Suprapubic skin (tissue), 4 donors: ENCODE results near the gene ANKRD13D. TPM values are rescaled to one million over a fixed set of nuclear protein-coding genes. Genes with fewer than 3 reads are reported as not detected.

Source experiments
- DNase-seq, 2 donors: peaks; one replicate each; pipeline ENCODE4 v3.0.0-alpha.2; 2019; ENCODE audit warnings: low spot score in 2 of 2
- H3K27ac ChIP-seq: fragments of 200-600 bp; sonication (generic); one replicate; pipeline ENCODE4 v1.5.1; 2019
- H3K27me3 ChIP-seq: fragments of 200-600 bp; sonication (generic); one replicate; pipeline ENCODE4 v1.5.1; 2019
- H3K36me3 ChIP-seq: fragments of 200-600 bp; sonication (generic); one replicate; pipeline ENCODE4 v1.5.1; 2019
- H3K4me1 ChIP-seq: fragments of 200-600 bp; sonication (generic); one replicate; pipeline ENCODE4 v1.5.1; 2019
- H3K4me3 ChIP-seq: fragments of 200-600 bp; sonication (generic); one replicate; pipeline ENCODE4 v1.5.1; 2019; ENCODE audit warnings: mild to moderate bottlenecking
- H3K9me3 ChIP-seq: fragments of 200-600 bp; sonication (generic); one replicate; pipeline ENCODE4 v1.5.1; 2019
- EP300 ChIP-seq: sonication (generic); formaldehyde crosslinking; IDR thresholded peaks from one replicate; pipeline ENCODE4 v1.6.1; 2017; ENCODE audit warnings: antibody characterized with exemption
- POLR2A ChIP-seq, 2 donors: fragments of 450-650 bp; IDR thresholded peaks; one replicate each; pipeline ENCODE4 v1.6.1; 2017; ENCODE audit warnings: antibody characterized with exemption in 2 of 2, mild to moderate bottlenecking in 2 of 2, moderate library complexity in 2 of 2
- POLR2AphosphoS5 ChIP-seq, 3 donors: sonication (generic); formaldehyde crosslinking; IDR thresholded peaks; one replicate each; pipeline ENCODE4 v1.6.1; 2017; ENCODE audit warnings: antibody characterized with exemption in 3 of 3
- whole genome bisulfite sequencing: methylation state at CpG from one replicate; pipeline ENCODE4 v1.1.5; 2018; 5-methylcytosine and 5-hydroxymethylcytosine counted together
- total RNA-seq, 4 donors: library from RNA; depleted of rRNA; stranded (reverse); fragments of >200 nt; gene quantifications; one replicate each; pipeline ENCODE4 v1.1.0, GENCODE V29; 2016
- TF ChIP-seq, protein P1 (sequence below), 2 donors: fragments of 200-600 bp in 1 of 2; fragments of 450-650 bp in 1 of 2; sonication (generic) in 1 of 2; IDR thresholded peaks; one replicate each; pipeline ENCODE4 v1.5.1; 2016 to 2019; ENCODE audit warnings: antibody characterized with exemption in 2 of 2, mild to moderate bottlenecking in 1 of 2, moderate library complexity in 1 of 2

ANKRD13D gene
- total RNA-seq, 4 donors from 2014 or later, result 55.7 to 154 (median 77.2) TPM

DNA sequence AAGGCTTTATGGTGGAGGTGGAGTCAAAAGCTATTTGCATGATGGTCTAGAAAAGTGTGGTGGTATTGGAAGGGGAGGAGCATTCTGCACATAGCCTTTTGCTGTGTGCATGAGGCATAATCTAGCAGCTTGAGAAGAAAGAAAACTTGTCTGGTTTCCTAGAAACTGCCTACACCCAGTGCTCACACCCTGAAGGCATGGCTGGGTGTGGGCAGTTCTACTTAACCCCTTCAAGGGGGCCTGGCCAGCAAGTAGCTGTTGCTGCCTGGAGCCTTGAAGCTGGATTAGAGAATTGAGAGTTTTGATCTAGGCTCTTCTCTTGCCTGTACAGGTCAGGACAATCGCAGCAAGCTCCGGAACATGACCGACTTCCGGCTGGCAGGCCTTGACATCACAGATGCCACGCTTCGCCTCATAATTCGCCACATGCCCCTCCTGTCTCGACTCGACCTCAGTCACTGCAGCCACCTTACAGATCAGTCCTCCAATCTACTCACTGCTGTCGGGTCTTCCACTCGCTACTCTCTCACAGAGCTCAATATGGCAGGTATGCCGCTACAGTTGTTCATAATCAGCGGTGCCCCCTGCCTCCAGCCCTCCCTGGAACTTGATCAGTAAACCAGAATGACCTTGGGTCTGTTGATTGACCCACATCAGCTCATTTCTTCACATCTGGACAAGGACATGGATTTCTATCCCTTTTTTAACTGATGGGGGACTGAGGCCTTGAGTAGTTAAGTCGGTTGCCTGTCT lies 35.1 kb upstream of the ANKRD13D start:
- Histone ChIP-seq H3K27ac (peak overlapping the region; percentile 73), H3K36me3 (peaks cover 76% of the 10 kb centered on the region), H3K9me3 (no peaks in the 10 kb centered on the region), H3K4me3 (no peak overlapping the region), H3K27me3 (no peaks in the 10 kb centered on the region), H3K4me1 (peaks cover 59% of the 10 kb centered on the region)
- no peak for DNase-seq
- no peak for TF ChIP-seq POLR2A (IDR thresholded peaks at IDR 0.05)
- no peak for TF ChIP-seq EP300
- no peak for TF ChIP-seq POLR2AphosphoS5 (IDR thresholded peaks at IDR 0.05)
- TF ChIP-seq, protein P1, sequence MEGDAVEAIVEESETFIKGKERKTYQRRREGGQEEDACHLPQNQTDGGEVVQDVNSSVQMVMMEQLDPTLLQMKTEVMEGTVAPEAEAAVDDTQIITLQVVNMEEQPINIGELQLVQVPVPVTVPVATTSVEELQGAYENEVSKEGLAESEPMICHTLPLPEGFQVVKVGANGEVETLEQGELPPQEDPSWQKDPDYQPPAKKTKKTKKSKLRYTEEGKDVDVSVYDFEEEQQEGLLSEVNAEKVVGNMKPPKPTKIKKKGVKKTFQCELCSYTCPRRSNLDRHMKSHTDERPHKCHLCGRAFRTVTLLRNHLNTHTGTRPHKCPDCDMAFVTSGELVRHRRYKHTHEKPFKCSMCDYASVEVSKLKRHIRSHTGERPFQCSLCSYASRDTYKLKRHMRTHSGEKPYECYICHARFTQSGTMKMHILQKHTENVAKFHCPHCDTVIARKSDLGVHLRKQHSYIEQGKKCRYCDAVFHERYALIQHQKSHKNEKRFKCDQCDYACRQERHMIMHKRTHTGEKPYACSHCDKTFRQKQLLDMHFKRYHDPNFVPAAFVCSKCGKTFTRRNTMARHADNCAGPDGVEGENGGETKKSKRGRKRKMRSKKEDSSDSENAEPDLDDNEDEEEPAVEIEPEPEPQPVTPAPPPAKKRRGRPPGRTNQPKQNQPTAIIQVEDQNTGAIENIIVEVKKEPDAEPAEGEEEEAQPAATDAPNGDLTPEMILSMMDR (IDR thresholded peaks at IDR 0.05), result no peak
- 76% methylated on average over 13 of the region's 14 CpGs for WGBS

DNA sequence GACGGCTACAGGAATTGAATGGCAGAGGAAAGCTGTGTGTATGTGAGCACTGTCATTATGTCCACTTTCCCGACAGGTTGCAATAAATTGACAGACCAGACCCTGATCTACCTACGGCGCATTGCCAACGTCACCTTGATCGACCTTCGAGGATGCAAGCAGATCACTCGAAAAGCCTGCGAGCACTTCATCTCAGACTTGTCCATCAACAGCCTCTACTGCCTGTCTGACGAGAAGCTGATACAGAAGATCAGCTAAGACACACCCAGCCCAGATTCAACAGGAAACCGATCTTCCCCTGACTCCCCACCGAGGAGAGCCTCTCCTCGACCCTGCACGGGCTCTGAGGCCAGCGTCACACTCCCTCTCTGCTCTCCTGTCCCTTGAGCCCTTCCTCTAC lies 34.3 kb upstream of the ANKRD13D start:
- TF ChIP-seq POLR2A (IDR thresholded peaks at IDR 0.05), result no peak
- no peak for TF ChIP-seq EP300
- TF ChIP-seq, protein P1 (IDR thresholded peaks at IDR 0.05), result no peak
- TF ChIP-seq POLR2AphosphoS5 (IDR thresholded peaks at IDR 0.05), result no peak
- H3K9me3 ChIP-seq, result no peaks in the 10 kb centered on the region
- no peak overlapping the region for H3K4me3 ChIP-seq
- H3K27ac ChIP-seq, result peak overlapping the region; percentile 41
- H3K4me1 ChIP-seq, result peaks cover 54% of the 10 kb centered on the region
- WGBS, result 64% methylated on average over 15 of the region's 15 CpGs
- peak in 1 of 2 donors; percentile 41 for DNase-seq
- no peaks in the 10 kb centered on the region for H3K27me3 ChIP-seq
- H3K36me3 ChIP-seq, result peaks cover 69% of the 10 kb centered on the region

DNA sequence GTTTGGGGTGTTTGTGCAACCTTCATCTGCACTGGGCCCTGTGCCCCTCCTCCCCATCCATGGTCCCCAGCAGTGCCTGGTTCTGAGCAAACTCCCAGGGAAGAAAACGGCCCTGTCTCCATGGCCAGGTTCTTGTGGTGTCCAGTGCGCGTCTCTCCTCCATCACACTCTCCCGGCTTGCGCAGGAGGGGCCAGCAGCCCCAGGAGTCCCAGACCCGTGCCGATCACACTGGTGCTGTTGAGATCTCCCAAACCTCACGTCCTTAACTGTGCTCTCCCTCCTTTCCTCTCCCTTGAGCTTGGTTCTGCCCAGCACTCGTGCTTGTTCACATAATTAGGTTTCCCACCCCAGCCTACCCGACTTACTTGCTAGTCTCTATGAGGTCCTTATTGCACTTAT lies 33.8 kb upstream of the ANKRD13D start:
- Histone ChIP-seq H3K4me1 (peaks cover 52% of the 10 kb centered on the region), H3K36me3 (peaks cover 63% of the 10 kb centered on the region), H3K4me3 (no peak overlapping the region), H3K27ac (no peak overlapping the region), H3K27me3 (no peaks in the 10 kb centered on the region), H3K9me3 (no peaks in the 10 kb centered on the region)
- DNase-seq, result no peak
- TF ChIP-seq POLR2AphosphoS5 (IDR thresholded peaks at IDR 0.05) (no peak), POLR2A (IDR thresholded peaks at IDR 0.05) (no peak), EP300 (no peak)
- TF ChIP-seq, protein P1 (IDR thresholded peaks at IDR 0.05), result no peak
- 86% methylated on average over 10 of the region's 10 CpGs for WGBS

DNA sequence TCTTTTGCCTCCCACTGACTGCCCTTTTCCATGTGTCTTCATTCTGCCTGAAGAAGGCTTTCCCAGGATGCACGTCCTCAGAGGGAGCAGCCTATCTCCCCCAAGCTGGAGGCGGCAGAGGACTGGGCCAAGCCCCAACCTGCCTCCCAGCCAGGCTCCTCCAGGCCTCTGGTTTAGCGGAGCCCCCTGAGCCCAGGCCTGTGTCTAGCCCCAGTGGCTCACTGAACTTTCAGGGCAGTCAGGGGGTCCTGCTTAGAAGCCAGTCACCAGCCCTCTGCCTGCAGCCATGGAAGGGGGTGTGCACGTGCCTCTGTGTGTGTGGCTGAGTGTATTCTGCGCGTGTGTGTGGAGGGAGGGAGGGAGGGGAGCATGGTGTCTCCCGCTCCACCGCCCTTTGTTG lies 33.2 kb upstream of the ANKRD13D start:
- Histone ChIP-seq H3K27me3 (no peaks in the 10 kb centered on the region), H3K36me3 (peaks cover 58% of the 10 kb centered on the region), H3K4me3 (no peak overlapping the region), H3K9me3 (no peaks in the 10 kb centered on the region), H3K4me1 (peaks cover 47% of the 10 kb centered on the region), H3K27ac (no peak overlapping the region)
- WGBS, result 75% methylated on average over 8 of the region's 8 CpGs
- DNase-seq, result no peak
- no peak for TF ChIP-seq EP300
- TF ChIP-seq, protein P1 (IDR thresholded peaks at IDR 0.05), result no peak
- TF ChIP-seq POLR2AphosphoS5 (IDR thresholded peaks at IDR 0.05), result no peak
- TF ChIP-seq POLR2A (IDR thresholded peaks at IDR 0.05), result no peak

DNA sequence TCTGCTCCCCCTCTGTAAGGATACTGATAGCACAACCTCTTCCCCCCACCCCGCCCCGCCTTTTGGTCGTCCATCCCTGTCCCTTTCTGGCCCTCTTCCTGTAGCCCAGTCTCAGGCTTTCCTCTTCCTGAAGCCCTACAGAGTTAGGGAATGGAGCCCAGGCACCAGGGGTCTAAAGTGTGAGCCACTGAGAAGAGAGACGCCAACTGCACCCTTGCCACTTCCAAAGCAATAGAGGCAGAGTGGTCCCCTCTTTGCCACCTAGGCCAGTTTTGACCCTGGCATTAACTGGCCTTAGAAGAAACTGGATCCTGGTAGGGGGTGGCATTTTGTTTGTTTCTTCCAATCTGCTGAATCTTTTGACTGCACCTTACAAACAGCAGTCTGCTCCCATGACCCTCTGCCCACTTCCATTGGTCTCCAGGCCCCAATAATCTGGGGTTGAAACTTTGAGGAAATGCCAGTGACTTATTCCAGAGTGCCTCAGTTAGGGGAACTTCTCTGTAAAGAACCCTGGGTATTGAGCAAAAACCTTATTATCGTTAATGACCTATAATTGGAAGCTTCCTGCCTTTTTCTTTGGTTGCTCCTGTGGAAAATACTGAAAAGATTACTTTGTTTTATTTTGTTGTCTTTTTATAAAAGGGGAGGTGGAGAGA lies 32.5 kb upstream of the ANKRD13D start:
- Histone ChIP-seq H3K27me3 (no peaks in the 10 kb centered on the region), H3K9me3 (no peaks in the 10 kb centered on the region), H3K36me3 (peaks cover 54% of the 10 kb centered on the region), H3K4me3 (no peak overlapping the region), H3K27ac (no peak overlapping the region), H3K4me1 (peaks cover 51% of the 10 kb centered on the region)
- no peak for DNase-seq
- TF ChIP-seq POLR2AphosphoS5 (IDR thresholded peaks at IDR 0.05) (no peak), POLR2A (IDR thresholded peaks at IDR 0.05) (no peak), EP300 (no peak)
- TF ChIP-seq, protein P1 (IDR thresholded peaks at IDR 0.05), result no peak
- WGBS, result 75% methylated on average over 5 of the region's 5 CpGs
